GM19395 (cell line): Measurements from ENCODE around the gene USH1G.
"Not testable (repeated sequence)": the region's sequence is repeated elsewhere in the genome, so short reads cannot be mapped to it uniquely, and the experiment has no call there.

Experiments
- ATAC-seq: cut with Tn5 transposase; IDR thresholded peaks from one replicate; pipeline ENCODE4 v1.9.1; 2021; ENCODE audit warnings: mild to moderate bottlenecking, moderate library complexity; ENCODE audit not compliant: unreplicated experiment

USH1G gene

GRCh38 chr17:74935585-74936469, 12.8 kb upstream of the USH1G start, which contains the start of gene OTOP3:
TSS of gene OTOP3 (plus strand) at chr17:74935898. CDS start at chr17:74935922, 24 bp downstream.
- no peak for ATAC-seq

- no peak for ATAC-seq
Observed at GRCh38 chr17:74935048-74935447, 12.0 kb upstream of the USH1G start.

GRCh38 chr17:74930535-74931036, 7.5 kb upstream of the USH1G start:
- no peak for ATAC-seq

GRCh38 chr17:74928786-74929185, 5.7 kb upstream of the USH1G start:
- no peak for ATAC-seq

GRCh38 chr17:74925242-74925641, 2.2 kb upstream of the USH1G start:
- no peak for ATAC-seq

GRCh38 chr17:74924250-74924948, 1.3 kb upstream of the USH1G start, which contains the start of gene OTOP2:
TSS of gene OTOP2 (plus strand) at chr17:74924273. CDS start at chr17:74924633, 360 bp downstream.
- ATAC-seq = no peak

GRCh38 chr17:74923538-74924249, 639 bp upstream of the USH1G start:
- ATAC-seq = no peak

GRCh38 chr17:74922172-74922571, 883 bp downstream of the USH1G start:
- no peak for ATAC-seq

- ATAC-seq = no peak
Observed at GRCh38 chr17:74921769-74922168, 1.3 kb downstream of the USH1G start.

GRCh38 chr17:74921026-74921681, 1.9 kb downstream of the USH1G start:
- ATAC-seq = no peak

- no peak for ATAC-seq
Observed at GRCh38 chr17:74920642-74921025, 2.4 kb downstream of the USH1G start.

- no peak for ATAC-seq
Observed at GRCh38 chr17:74920306-74920620, 2.8 kb downstream of the USH1G start.

GRCh38 chr17:74919440-74920305, 3.4 kb downstream of the USH1G start:
- no peak for ATAC-seq

GRCh38 chr17:74918906-74919305, 4.1 kb downstream of the USH1G start:
- ATAC-seq = no peak

GRCh38 chr17:74917430-74917829, 5.6 kb downstream of the USH1G start:
- no peak for ATAC-seq

GRCh38 chr17:74916851-74917199, 6.2 kb downstream of the USH1G start:
- no peak for ATAC-seq

GRCh38 chr17:74916136-74916850, 6.8 kb downstream of the USH1G start:
- no peak for ATAC-seq

GRCh38 chr17:74911423-74911822, 11.6 kb downstream of the USH1G start:
- not testable (repeated sequence) for ATAC-seq

GRCh38 chr17:74909097-74909496, 14.0 kb downstream of the USH1G start:
- not testable (repeated sequence) for ATAC-seq
